ENCODE results near the gene SGSM2.

Gene SGSM2, protein sequence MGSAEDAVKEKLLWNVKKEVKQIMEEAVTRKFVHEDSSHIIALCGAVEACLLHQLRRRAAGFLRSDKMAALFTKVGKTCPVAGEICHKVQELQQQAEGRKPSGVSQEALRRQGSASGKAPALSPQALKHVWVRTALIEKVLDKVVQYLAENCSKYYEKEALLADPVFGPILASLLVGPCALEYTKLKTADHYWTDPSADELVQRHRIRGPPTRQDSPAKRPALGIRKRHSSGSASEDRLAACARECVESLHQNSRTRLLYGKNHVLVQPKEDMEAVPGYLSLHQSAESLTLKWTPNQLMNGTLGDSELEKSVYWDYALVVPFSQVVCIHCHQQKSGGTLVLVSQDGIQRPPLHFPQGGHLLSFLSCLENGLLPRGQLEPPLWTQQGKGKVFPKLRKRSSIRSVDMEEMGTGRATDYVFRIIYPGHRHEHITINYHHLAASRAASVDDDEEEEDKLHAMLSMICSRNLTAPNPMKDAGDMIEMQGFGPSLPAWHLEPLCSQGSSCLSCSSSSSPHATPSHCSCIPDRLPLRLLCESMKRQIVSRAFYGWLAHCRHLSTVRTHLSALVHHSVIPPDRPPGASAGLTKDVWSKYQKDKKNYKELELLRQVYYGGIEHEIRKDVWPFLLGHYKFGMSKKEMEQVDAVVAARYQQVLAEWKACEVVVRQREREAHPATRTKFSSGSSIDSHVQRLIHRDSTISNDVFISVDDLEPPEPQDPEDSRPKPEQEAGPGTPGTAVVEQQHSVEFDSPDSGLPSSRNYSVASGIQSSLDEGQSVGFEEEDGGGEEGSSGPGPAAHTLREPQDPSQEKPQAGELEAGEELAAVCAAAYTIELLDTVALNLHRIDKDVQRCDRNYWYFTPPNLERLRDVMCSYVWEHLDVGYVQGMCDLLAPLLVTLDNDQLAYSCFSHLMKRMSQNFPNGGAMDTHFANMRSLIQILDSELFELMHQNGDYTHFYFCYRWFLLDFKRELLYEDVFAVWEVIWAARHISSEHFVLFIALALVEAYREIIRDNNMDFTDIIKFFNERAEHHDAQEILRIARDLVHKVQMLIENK
- long read RNA-seq, partial matches to known transcripts: 4 of 7 reads
- long read RNA-seq, other reads (novel, unspliced or antisense): 3 of 7 reads

- TF ChIP-seq, protein P1, sequence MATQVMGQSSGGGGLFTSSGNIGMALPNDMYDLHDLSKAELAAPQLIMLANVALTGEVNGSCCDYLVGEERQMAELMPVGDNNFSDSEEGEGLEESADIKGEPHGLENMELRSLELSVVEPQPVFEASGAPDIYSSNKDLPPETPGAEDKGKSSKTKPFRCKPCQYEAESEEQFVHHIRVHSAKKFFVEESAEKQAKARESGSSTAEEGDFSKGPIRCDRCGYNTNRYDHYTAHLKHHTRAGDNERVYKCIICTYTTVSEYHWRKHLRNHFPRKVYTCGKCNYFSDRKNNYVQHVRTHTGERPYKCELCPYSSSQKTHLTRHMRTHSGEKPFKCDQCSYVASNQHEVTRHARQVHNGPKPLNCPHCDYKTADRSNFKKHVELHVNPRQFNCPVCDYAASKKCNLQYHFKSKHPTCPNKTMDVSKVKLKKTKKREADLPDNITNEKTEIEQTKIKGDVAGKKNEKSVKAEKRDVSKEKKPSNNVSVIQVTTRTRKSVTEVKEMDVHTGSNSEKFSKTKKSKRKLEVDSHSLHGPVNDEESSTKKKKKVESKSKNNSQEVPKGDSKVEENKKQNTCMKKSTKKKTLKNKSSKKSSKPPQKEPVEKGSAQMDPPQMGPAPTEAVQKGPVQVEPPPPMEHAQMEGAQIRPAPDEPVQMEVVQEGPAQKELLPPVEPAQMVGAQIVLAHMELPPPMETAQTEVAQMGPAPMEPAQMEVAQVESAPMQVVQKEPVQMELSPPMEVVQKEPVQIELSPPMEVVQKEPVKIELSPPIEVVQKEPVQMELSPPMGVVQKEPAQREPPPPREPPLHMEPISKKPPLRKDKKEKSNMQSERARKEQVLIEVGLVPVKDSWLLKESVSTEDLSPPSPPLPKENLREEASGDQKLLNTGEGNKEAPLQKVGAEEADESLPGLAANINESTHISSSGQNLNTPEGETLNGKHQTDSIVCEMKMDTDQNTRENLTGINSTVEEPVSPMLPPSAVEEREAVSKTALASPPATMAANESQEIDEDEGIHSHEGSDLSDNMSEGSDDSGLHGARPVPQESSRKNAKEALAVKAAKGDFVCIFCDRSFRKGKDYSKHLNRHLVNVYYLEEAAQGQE (IDR thresholded peaks at IDR 0.05; ENCODE audit: insufficient replicate concordance, low read depth): no peak
- no peaks in the 10 kb centered on the region for H3K27me3 ChIP-seq (ENCODE audit: insufficient read depth, poor library complexity, severe bottlenecking)
- peak within 1 kb of the TSS; percentile 85 for H3K27ac ChIP-seq (replicated peaks)
- peak in 1 of 2 experiments; percentile 14 for DNase-seq (ENCODE audit: low read depth in 1 of 2, low spot score in 1 of 2)
- H3K4me3 ChIP-seq (replicated peaks; ENCODE audit: insufficient read depth, low read length): peak within 1 kb of the TSS; percentile 56
Measured at GRCh38 chr17:2336852-2337543, at the start of gene SGSM2. SGSM2 (plus strand) TSS chr17:2337501; CDS start chr17:2337689, 188 bp downstream.

- no peak for TF ChIP-seq GABPA (IDR thresholded peaks at IDR 0.05; ENCODE audit: low read depth)
- Histone ChIP-seq H3K27me3 (ENCODE audit: insufficient read depth, poor library complexity, severe bottlenecking) (no peaks in the 10 kb centered on the region), H3K4me3 (replicated peaks; ENCODE audit: insufficient read depth, low read length) (no peak overlapping the region), H3K27ac (replicated peaks) (no peak overlapping the region)
- no peak for DNase-seq (ENCODE audit: low read depth in 1 of 2, low spot score in 1 of 2)
Measured at GRCh38 chr17:2289878-2290478, 47.3 kb upstream of the SGSM2 start.

- DNase-seq (ENCODE audit: low read depth in 1 of 2, low spot score in 1 of 2): no peak
- H3K4me3 ChIP-seq (replicated peaks; ENCODE audit: insufficient read depth, low read length): no peak overlapping the region
- TF ChIP-seq, protein P1 (IDR thresholded peaks at IDR 0.05; ENCODE audit: insufficient replicate concordance, low read depth): no peak
- TF ChIP-seq, protein P2, sequence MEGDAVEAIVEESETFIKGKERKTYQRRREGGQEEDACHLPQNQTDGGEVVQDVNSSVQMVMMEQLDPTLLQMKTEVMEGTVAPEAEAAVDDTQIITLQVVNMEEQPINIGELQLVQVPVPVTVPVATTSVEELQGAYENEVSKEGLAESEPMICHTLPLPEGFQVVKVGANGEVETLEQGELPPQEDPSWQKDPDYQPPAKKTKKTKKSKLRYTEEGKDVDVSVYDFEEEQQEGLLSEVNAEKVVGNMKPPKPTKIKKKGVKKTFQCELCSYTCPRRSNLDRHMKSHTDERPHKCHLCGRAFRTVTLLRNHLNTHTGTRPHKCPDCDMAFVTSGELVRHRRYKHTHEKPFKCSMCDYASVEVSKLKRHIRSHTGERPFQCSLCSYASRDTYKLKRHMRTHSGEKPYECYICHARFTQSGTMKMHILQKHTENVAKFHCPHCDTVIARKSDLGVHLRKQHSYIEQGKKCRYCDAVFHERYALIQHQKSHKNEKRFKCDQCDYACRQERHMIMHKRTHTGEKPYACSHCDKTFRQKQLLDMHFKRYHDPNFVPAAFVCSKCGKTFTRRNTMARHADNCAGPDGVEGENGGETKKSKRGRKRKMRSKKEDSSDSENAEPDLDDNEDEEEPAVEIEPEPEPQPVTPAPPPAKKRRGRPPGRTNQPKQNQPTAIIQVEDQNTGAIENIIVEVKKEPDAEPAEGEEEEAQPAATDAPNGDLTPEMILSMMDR (IDR thresholded peaks at IDR 0.05; ENCODE audit: insufficient read depth, low read length): no peak
- TF ChIP-seq POLR2AphosphoS5 (IDR thresholded peaks at IDR 0.05; ENCODE audit: low read depth): no peak
- no peak for TF ChIP-seq GABPA (IDR thresholded peaks at IDR 0.05; ENCODE audit: low read depth)
- no peak for TF ChIP-seq SPI1 (IDR thresholded peaks at IDR 0.05; ENCODE audit: borderline replicate concordance, low read depth)
- no peaks in the 10 kb centered on the region for H3K27me3 ChIP-seq (ENCODE audit: insufficient read depth, poor library complexity, severe bottlenecking)
- H3K27ac ChIP-seq (replicated peaks): no peak overlapping the region
Measured at GRCh38 chr17:2292100-2292499, 45.2 kb upstream of the SGSM2 start.

GRCh38 chr17:2295575-2295974 is 41.7 kb upstream of the SGSM2 start:
- H3K27ac ChIP-seq (replicated peaks): no peak overlapping the region
- TF ChIP-seq GABPA (IDR thresholded peaks at IDR 0.05; ENCODE audit: low read depth): no peak
- TF ChIP-seq POLR2AphosphoS5 (IDR thresholded peaks at IDR 0.05; ENCODE audit: low read depth): no peak
- no peak for TF ChIP-seq SPI1 (IDR thresholded peaks at IDR 0.05; ENCODE audit: borderline replicate concordance, low read depth)
- TF ChIP-seq, protein P2 (IDR thresholded peaks at IDR 0.05; ENCODE audit: insufficient read depth, low read length): no peak
- TF ChIP-seq, protein P1 (IDR thresholded peaks at IDR 0.05; ENCODE audit: insufficient replicate concordance, low read depth): no peak
- no peak for DNase-seq (ENCODE audit: low read depth in 1 of 2, low spot score in 1 of 2)

More at GRCh38 chr17:2295575-2295974, 41.7 kb upstream of the SGSM2 start:
- H3K4me3 ChIP-seq (replicated peaks; ENCODE audit: insufficient read depth, low read length): no peak overlapping the region
- no peaks in the 10 kb centered on the region for H3K27me3 ChIP-seq (ENCODE audit: insufficient read depth, poor library complexity, severe bottlenecking)
